CD14-positive monocyte (primary cell): ENCODE measurements around the gene NKD2. TPM values are rescaled to one million over a fixed set of nuclear protein-coding genes. Genes with fewer than 3 reads are reported as not detected.
A peak's percentile ranks its signal among the peaks of the same experiment; 100 is the strongest.
"Not testable (repeated sequence)": the region's sequence is repeated elsewhere in the genome, so short reads cannot be mapped to it uniquely, and the experiment has no call there.

ENCODE experiments used
- DNase-seq, 3 donors: peaks; one replicate each; pipeline ENCODE4 v3.0.0-alpha.2; 2011 to 2022
- H2AFZ ChIP-seq: 2 replicates; pipeline ENCODE4 v1.6.0; 2012; ENCODE audit warnings: mild to moderate bottlenecking, low read depth, low read length, inconsistent platforms; ENCODE audit not compliant: insufficient read depth, poor library complexity, severe bottlenecking
- H3K27ac ChIP-seq, 2 donors: 1 replicate in 1 of 2; 2 replicates in 1 of 2; pipeline ENCODE4 v1.5.1; 2012 to 2013; ENCODE audit warnings: low read length in 2 of 2, control low read depth in 1 of 2, inconsistent platforms in 1 of 2, low read depth in 1 of 2, mild to moderate bottlenecking in 1 of 2
- H3K27me3 ChIP-seq, 2 donors: one replicate each; pipeline versions ENCODE4 v1.6.0 to v1.6.1; 2011 to 2013; ENCODE audit warnings: low read length in 2 of 2; ENCODE audit not compliant: control insufficient read depth in 2 of 2, insufficient read depth in 2 of 2
- H3K36me3 ChIP-seq, 2 donors: replicated peaks in 1 of 2; 1 replicate in 1 of 2; 2 replicates in 1 of 2; pipeline versions ENCODE4 v1.5.1 to v1.6.1; 2012 to 2013; ENCODE audit warnings: low read length in 2 of 2, control low read depth in 1 of 2, inconsistent platforms in 1 of 2, mild to moderate bottlenecking in 1 of 2; ENCODE audit not compliant: insufficient read depth in 2 of 2, control insufficient read depth in 1 of 2
- H3K4me1 ChIP-seq, 2 donors: 1 replicate in 1 of 2; 2 replicates in 1 of 2; pipeline versions ENCODE4 v1.5.1 to v1.6.1; 2012 to 2013; ENCODE audit warnings: low read length in 2 of 2, control low read depth in 1 of 2, inconsistent platforms in 1 of 2, mild to moderate bottlenecking in 1 of 2, moderate library complexity in 1 of 2; ENCODE audit not compliant: insufficient read depth in 2 of 2, control insufficient read depth in 1 of 2
- H3K4me2 ChIP-seq: replicated peaks from 2 replicates; pipeline ENCODE3; 2012; ENCODE audit warnings: low read length, moderate library complexity, mild to moderate bottlenecking; ENCODE audit not compliant: poor library complexity, severe bottlenecking; ENCODE audit errors: extremely low read depth
- H3K4me3 ChIP-seq, 3 experiments: fragments of 200-600 bp in 1 of 3; sonication (generic) in 1 of 3; replicated peaks in 1 of 3; 1 replicate in 2 of 3; 2 replicates in 1 of 3; pipeline ENCODE4 v1.5.1; 2011 to 2013; ENCODE audit warnings: low read length in 3 of 3, mild to moderate bottlenecking in 3 of 3, control low read depth in 2 of 3, low read depth in 2 of 3, inconsistent platforms in 1 of 3, moderate library complexity in 1 of 3
- H3K79me2 ChIP-seq: 2 replicates; pipeline ENCODE4 v1.6.0; 2012; ENCODE audit warnings: mild to moderate bottlenecking, control low read depth, inconsistent platforms, low read length, moderate library complexity; ENCODE audit not compliant: insufficient read depth
- H3K9ac ChIP-seq: 2 replicates; pipeline ENCODE4 v1.6.0; 2017; ENCODE audit warnings: low read length, mild to moderate bottlenecking; ENCODE audit not compliant: insufficient read depth, poor library complexity, severe bottlenecking
- H3K9me3 ChIP-seq, 2 donors: replicated peaks in 1 of 2; 1 replicate in 1 of 2; 2 replicates in 1 of 2; pipeline versions ENCODE4 v1.5.1 to v1.6.1; 2012 to 2013; ENCODE audit warnings: low read length in 2 of 2, control low read depth in 1 of 2; ENCODE audit not compliant: control insufficient read depth in 1 of 2, insufficient read depth in 1 of 2
- H4K20me1 ChIP-seq: 2 replicates; pipeline ENCODE4 v1.6.0; 2012; ENCODE audit warnings: mild to moderate bottlenecking, low read length, control low read depth, moderate library complexity; ENCODE audit not compliant: insufficient read depth
- H3K27ac Mint-ChIP-seq, 7 donors: one replicate each; pipeline ENCODE4 v1.8.0; 2020; ENCODE audit warnings: mild to moderate bottlenecking in 7 of 7, mixed read lengths in 7 of 7, moderate library complexity in 6 of 7, inconsistent platforms in 2 of 7
- H3K27me3 Mint-ChIP-seq, 3 donors: one replicate each; pipeline ENCODE4 v1.8.0; 2021 to 2022; ENCODE audit warnings: low read depth in 3 of 3, mild to moderate bottlenecking in 3 of 3, mixed read lengths in 3 of 3, moderate library complexity in 3 of 3, inconsistent platforms in 1 of 3
- H3K36me3 Mint-ChIP-seq, 2 donors: one replicate each; pipeline ENCODE4 v1.8.0; 2020; ENCODE audit warnings: mixed read lengths in 2 of 2, inconsistent platforms in 1 of 2, mild to moderate bottlenecking in 1 of 2
- H3K4me1 Mint-ChIP-seq: one replicate; pipeline ENCODE4 v1.8.0; 2020; ENCODE audit warnings: mild to moderate bottlenecking, mixed read lengths
- H3K4me3 Mint-ChIP-seq, 2 donors: one replicate each; pipeline ENCODE4 v1.8.0; 2020; ENCODE audit warnings: mild to moderate bottlenecking in 2 of 2, mixed read lengths in 2 of 2, moderate library complexity in 1 of 2
- H3K9me3 Mint-ChIP-seq, 7 donors: one replicate each; pipeline ENCODE4 v1.8.0; 2020 to 2022; ENCODE audit warnings: mixed read lengths in 7 of 7, mild to moderate bottlenecking in 6 of 7, moderate library complexity in 6 of 7, inconsistent platforms in 2 of 7
- WGBS: methylation state at CpG from one replicate; pipeline ENCODE4 v1.1.5; 2013; ENCODE audit warnings: missing lambda C conversion rate; ENCODE audit not compliant: insufficient coverage; 5-methylcytosine and 5-hydroxymethylcytosine counted together
- intact Hi-C, 2 donors: fragments of 100-400 bp; cut with micrococcal nuclease; formaldehyde crosslinking; loops; one replicate each; pipeline versions ENCODE4 v1.15.0 to v1.15.1; 2023
- polyA plus RNA-seq, 3 donors: library from polyadenylated mRNA; depleted of rRNA in 1 of 3; unstranded in 2 of 3; stranded (reverse) in 1 of 3; fragments of 300-500 nt in 2 of 3; fragments of >200 nt in 1 of 3; fragmentation: Illumina TruSeq in 2 of 3; gene quantifications; 1 replicate in 2 of 3; 2 replicates in 1 of 3; pipeline ENCODE4 v1.2.3, GENCODE V29; 2012 to 2021
- TF ChIP-seq, protein P1 (sequence below): fragments of 200-600 bp; IDR thresholded peaks from one replicate; pipeline ENCODE4 v1.8.0; 2022; ENCODE audit warnings: antibody characterized with exemption, mild to moderate bottlenecking

Gene NKD2
- polyA plus RNA-seq, 3 donors: not detected

DNA sequence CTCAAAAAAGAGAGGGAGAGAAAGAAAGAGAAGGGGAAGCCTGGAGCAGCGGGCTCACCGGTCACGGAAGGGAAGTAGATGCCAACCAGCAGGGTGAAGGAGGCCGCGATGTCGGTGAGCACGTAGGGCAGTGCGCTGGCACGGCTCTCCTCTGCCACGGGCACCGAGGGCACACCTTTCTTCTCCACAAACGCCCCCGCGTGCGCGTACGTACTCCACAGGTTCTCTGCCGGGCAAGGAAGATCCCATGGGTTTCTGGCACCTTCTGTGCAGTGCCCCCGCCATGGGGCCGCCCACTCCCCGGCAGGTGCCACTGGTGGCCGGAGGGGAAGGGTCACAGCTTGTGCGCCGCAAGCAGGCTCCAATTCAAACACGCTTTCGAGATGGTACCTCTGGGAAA lies 72.9 kb downstream of the NKD2 start:
- intact Hi-C loops: no loop called here
- Histone ChIP-seq H3K27me3 (no peaks in the 10 kb centered on the region), H3K36me3 (peaks cover 32 to 45% of the 10 kb centered on the region in 2 donors), H3K4me2 (no peak overlapping the region), H3K4me3 (no peak overlapping the region), H3K4me1 (no peaks in the 10 kb centered on the region), H3K79me2 (no peaks in the 10 kb centered on the region), H3K9me3 (no peaks in the 10 kb centered on the region), H3K27ac (no peak overlapping the region), H4K20me1 (peaks cover 9% of the 10 kb centered on the region), H3K9ac (no peak overlapping the region), H2AFZ (no peak overlapping the region)
- no peak overlapping the region for H3K4me3 Mint-ChIP-seq
- TF ChIP-seq, protein P1, sequence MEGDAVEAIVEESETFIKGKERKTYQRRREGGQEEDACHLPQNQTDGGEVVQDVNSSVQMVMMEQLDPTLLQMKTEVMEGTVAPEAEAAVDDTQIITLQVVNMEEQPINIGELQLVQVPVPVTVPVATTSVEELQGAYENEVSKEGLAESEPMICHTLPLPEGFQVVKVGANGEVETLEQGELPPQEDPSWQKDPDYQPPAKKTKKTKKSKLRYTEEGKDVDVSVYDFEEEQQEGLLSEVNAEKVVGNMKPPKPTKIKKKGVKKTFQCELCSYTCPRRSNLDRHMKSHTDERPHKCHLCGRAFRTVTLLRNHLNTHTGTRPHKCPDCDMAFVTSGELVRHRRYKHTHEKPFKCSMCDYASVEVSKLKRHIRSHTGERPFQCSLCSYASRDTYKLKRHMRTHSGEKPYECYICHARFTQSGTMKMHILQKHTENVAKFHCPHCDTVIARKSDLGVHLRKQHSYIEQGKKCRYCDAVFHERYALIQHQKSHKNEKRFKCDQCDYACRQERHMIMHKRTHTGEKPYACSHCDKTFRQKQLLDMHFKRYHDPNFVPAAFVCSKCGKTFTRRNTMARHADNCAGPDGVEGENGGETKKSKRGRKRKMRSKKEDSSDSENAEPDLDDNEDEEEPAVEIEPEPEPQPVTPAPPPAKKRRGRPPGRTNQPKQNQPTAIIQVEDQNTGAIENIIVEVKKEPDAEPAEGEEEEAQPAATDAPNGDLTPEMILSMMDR: no peak
- H3K9me3 Mint-ChIP-seq: peaks cover 0 to 4% (median 0%) of the 10 kb centered on the region in 7 donors
- no peak for DNase-seq
- H3K36me3 Mint-ChIP-seq: peaks cover 41 to 52% of the 10 kb centered on the region in 2 donors
- peaks cover 0 to 2% (median 0%) of the 10 kb centered on the region in 3 donors for H3K27me3 Mint-ChIP-seq
- peak overlapping the region in 3 of 7 donors; percentile 9 to 77 (median 11) for H3K27ac Mint-ChIP-seq
- no peaks in the 10 kb centered on the region for H3K4me1 Mint-ChIP-seq
- 91% methylated on average over 18 of the region's 26 CpGs for WGBS

DNA sequence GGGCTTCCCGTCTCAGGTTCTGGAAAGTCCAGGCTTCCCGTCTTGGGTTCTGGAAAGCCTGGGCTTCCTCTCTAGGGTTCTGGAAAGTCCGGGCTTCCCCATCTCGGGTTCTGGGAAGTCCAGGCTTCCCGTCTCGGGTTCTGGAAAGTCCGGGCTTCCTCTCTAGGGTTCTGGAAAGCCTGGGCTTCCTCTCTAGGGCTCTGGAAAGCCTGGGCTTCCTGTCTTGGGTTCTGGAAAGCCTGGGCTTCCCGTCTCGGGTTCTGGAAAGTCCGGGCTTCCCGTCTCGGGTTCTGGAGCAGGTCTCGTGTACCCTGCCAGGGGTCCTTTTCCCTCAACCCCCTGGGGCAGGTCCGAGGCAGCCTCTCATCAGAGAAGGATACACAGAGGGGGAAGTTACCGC lies 74.4 kb downstream of the NKD2 start:
- H3K36me3 Mint-ChIP-seq: peaks cover 49 to 53% of the 10 kb centered on the region in 2 donors
- Histone ChIP-seq H3K36me3 (peaks cover 35 to 54% of the 10 kb centered on the region in 2 donors), H4K20me1 (peaks cover 12% of the 10 kb centered on the region)
- H3K9ac ChIP-seq, H3K4me3 Mint-ChIP-seq, H3K4me2 ChIP-seq, H3K4me1 Mint-ChIP-seq, intact Hi-C loops, H3K4me1 ChIP-seq, H3K79me2 ChIP-seq, H3K4me3 ChIP-seq, H3K27ac ChIP-seq, H2AFZ ChIP-seq, H3K27me3 Mint-ChIP-seq, H3K27me3 ChIP-seq, H3K27ac Mint-ChIP-seq, H3K9me3 ChIP-seq, H3K9me3 Mint-ChIP-seq: not testable (repeated sequence)
- peak in 1 of 3 donors; percentile 69 for DNase-seq
- 96% methylated on average over 9 of the region's 15 CpGs for WGBS
